Stimulated activated CD8-positive, alpha-beta memory T cell treated with anti-CD3 and anti-CD28 coated beads, Interleukin-15, amount 100 ng/mL, for 48 hours (primary cell): ENCODE results near the gene COL18A1.

ENCODE experiments used
- DNase-seq, 2 donors: peaks; one replicate each; pipeline ENCODE4 v3.0.0-alpha.2; 2020; ENCODE audit warnings: low read depth in 2 of 2

Gene COL18A1

GRCh38 chr21:45506241-45506817 is 101.4 kb downstream of the COL18A1 start:
- no peak for DNase-seq

- no peak for DNase-seq
Measured at GRCh38 chr21:45506836-45507522, 102.0 kb downstream of the COL18A1 start.

GRCh38 chr21:45507523-45507875 is 102.5 kb downstream of the COL18A1 start:
- DNase-seq: no peak

- DNase-seq: no peak
Measured at GRCh38 chr21:45507888-45508508, 103.0 kb downstream of the COL18A1 start.

GRCh38 chr21:45508607-45509565 is 103.9 kb downstream of the COL18A1 start:
- no peak for DNase-seq

GRCh38 chr21:45509566-45510465 is 104.9 kb downstream of the COL18A1 start:
- no peak for DNase-seq

- no peak for DNase-seq
Measured at GRCh38 chr21:45510466-45510955, 105.5 kb downstream of the COL18A1 start.

GRCh38 chr21:45511007-45511406 is 106.0 kb downstream of the COL18A1 start:
- no peak for DNase-seq

- DNase-seq: no peak
Measured at GRCh38 chr21:45511661-45512431, 106.9 kb downstream of the COL18A1 start.

- no peak for DNase-seq
Measured at GRCh38 chr21:45512626-45513002, 107.6 kb downstream of the COL18A1 start.

- DNase-seq: no peak
Measured at GRCh38 chr21:45513003-45513717, 108.2 kb downstream of the COL18A1 start.

GRCh38 chr21:45513741-45514310 is 108.9 kb downstream of the COL18A1 start:
- no peak for DNase-seq

- DNase-seq: no peak
Measured at GRCh38 chr21:45514311-45515021, 109.5 kb downstream of the COL18A1 start.

- no peak for DNase-seq
Measured at GRCh38 chr21:45515241-45516061, 110.5 kb downstream of the COL18A1 start.

- no peak for DNase-seq
Measured at GRCh38 chr21:45516071-45516670, 111.2 kb downstream of the COL18A1 start.

- DNase-seq: no peak
Measured at GRCh38 chr21:45516671-45517151, 111.7 kb downstream of the COL18A1 start.
